K562 (cell line): Measurements from ENCODE around the gene FBRS. TPM values are rescaled to one million over a fixed set of nuclear protein-coding genes. Genes with fewer than 3 reads are reported as not detected.

Source experiments
- ASH1L ChIP-seq: fragments of 450-650 bp; IDR thresholded peaks from 2 replicates; pipeline ENCODE4 v1.6.1; 2018; ENCODE audit warnings: borderline replicate concordance, mild to moderate bottlenecking, low read depth; ENCODE audit not compliant: partially characterized antibody
- BACH1 ChIP-seq: fragments of 200-800 bp; sonication (Bioruptor generic); IDR thresholded peaks from 2 replicates; pipeline ENCODE4 v1.6.1; 2016; ENCODE audit warnings: missing genetic modification characterization, missing compliant biosample characterization
- BCLAF1 ChIP-seq, 2 experiments: fragments of 450-650 bp in 1 of 2; IDR thresholded peaks; 2 replicates each; pipeline ENCODE4 v1.6.1; 2011 to 2017; ENCODE audit warnings: low read depth in 2 of 2, antibody characterized with exemption in 1 of 2, borderline replicate concordance in 1 of 2, low read length in 1 of 2, mild to moderate bottlenecking in 1 of 2, mixed read lengths in 1 of 2; ENCODE audit not compliant: control insufficient read depth in 1 of 2
- BHLHE40 ChIP-seq: IDR thresholded peaks from 2 replicates; pipeline ENCODE4 v1.6.1; 2011; ENCODE audit warnings: low read length, improper control_type of control experiment
- EP300 ChIP-seq: IDR thresholded peaks from 2 replicates; pipeline ENCODE4 v1.6.1; 2012; ENCODE audit warnings: low read length, improper control_type of control experiment
- ESRRA ChIP-seq: fragments of 450-650 bp; IDR thresholded peaks from 2 replicates; pipeline ENCODE4 v1.6.1; 2014; ENCODE audit warnings: low read depth, mild to moderate bottlenecking, moderate library complexity, borderline replicate concordance
- IRF1 ChIP-seq: sonication (generic); formaldehyde crosslinking; IDR thresholded peaks from 2 replicates; pipeline ENCODE4 v1.8.0; 2022; ENCODE audit warnings: missing genetic modification reagents, mild to moderate bottlenecking, borderline replicate concordance
- PHF20 ChIP-seq: fragments of 450-650 bp; IDR thresholded peaks from 2 replicates; pipeline ENCODE4 v1.6.1; 2018; ENCODE audit not compliant: partially characterized antibody
- RBM17 ChIP-seq: fragments of 200-400 bp; formaldehyde crosslinking; IDR thresholded peaks from 2 replicates; pipeline ENCODE4 v1.6.1; 2017; ENCODE audit warnings: low read depth, mild to moderate bottlenecking, low read length, borderline replicate concordance
- SETDB1 ChIP-seq: IDR thresholded peaks from one replicate; pipeline ENCODE4 v1.6.1; 2012; ENCODE audit warnings: low read length, control low read depth, inconsistent platforms
- SMC3 ChIP-seq: conservative IDR thresholded peaks from 2 replicates; pipeline ENCODE4 v1.6.1; 2011; ENCODE audit warnings: low read depth, low read length, improper control_type of control experiment; ENCODE audit not compliant: insufficient read depth
- SRSF9 ChIP-seq: fragments of 200-400 bp; formaldehyde crosslinking; IDR thresholded peaks from 2 replicates; pipeline ENCODE4 v1.6.1; 2017; ENCODE audit warnings: low read depth, low read length, borderline replicate concordance
- THRAP3 ChIP-seq: fragments of 450-650 bp; IDR thresholded peaks from 2 replicates; pipeline ENCODE4 v1.6.1; 2016; ENCODE audit warnings: mild to moderate bottlenecking, inconsistent platforms, borderline replicate concordance
- XRCC3 ChIP-seq: fragments of 450-650 bp; IDR thresholded peaks from 2 replicates; pipeline ENCODE4 v1.6.1; 2017; ENCODE audit warnings: mild to moderate bottlenecking, moderate library complexity
- ZBTB49 ChIP-seq: sonication (generic); formaldehyde crosslinking; IDR thresholded peaks from 2 replicates; pipeline ENCODE4 v1.8.0; 2022; ENCODE audit warnings: missing genetic modification reagents, mild to moderate bottlenecking, borderline replicate concordance
- ZNF282 ChIP-seq: sonication (generic); formaldehyde crosslinking; IDR thresholded peaks from 2 replicates; pipeline ENCODE4 v1.8.1; 2023; ENCODE audit warnings: missing genetic modification reagents
- ZNF449 ChIP-seq: fragments of 250-450 bp; sonication (Bioruptor Pico); IDR thresholded peaks from 2 replicates; pipeline ENCODE4 v1.8.0; 2022; ENCODE audit warnings: moderate library complexity, mild to moderate bottlenecking, inconsistent platforms
- ZNF707 ChIP-seq: fragments of 250-450 bp; sonication (Bioruptor Pico); conservative IDR thresholded peaks from 2 replicates; pipeline ENCODE4 v1.8.0; 2022; ENCODE audit warnings: inconsistent platforms, mild to moderate bottlenecking, moderate library complexity
- ZNF766 ChIP-seq: fragments of 200-800 bp; sonication (Bioruptor generic); conservative IDR thresholded peaks from 2 replicates; pipeline ENCODE4 v1.6.1; 2016; ENCODE audit warnings: missing genetic modification characterization, missing compliant biosample characterization
- ZNF830 ChIP-seq: fragments of 250-450 bp; sonication (Bioruptor Pico); IDR thresholded peaks from 2 replicates; pipeline ENCODE4 v1.5.0; 2021; ENCODE audit warnings: mild to moderate bottlenecking
- polyA plus RNA-seq, 8 experiments: library from polyadenylated mRNA; depleted of rRNA in 4 of 8; stranded (reverse) in 5 of 8; unstranded in 3 of 8; fragments of >200 nt; fragmentation: Nextera tagmentation in 2 of 8; fragmentation: Illumina TruSeq in 1 of 8; extraction: Ambion mirVana in 2 of 8; extraction: Trizol in 1 of 8; gene quantifications; 2 replicates each; pipeline versions ENCODE4 v1.2.1 to v1.2.3, GENCODE V29; 2011 to 2014; ENCODE audit warnings: inconsistent platforms in 1 of 8, missing spikeins in 1 of 8
- total RNA-seq, 7 experiments: library from RNA; depleted of rRNA in 6 of 7; stranded (reverse); fragments of >200 nt in 6 of 7; fragmentation: Illumina TruSeq in 2 of 7; extraction: Trizol in 2 of 7; gene quantifications; 2 replicates each; pipeline versions ENCODE4 v1.2.1 to v1.2.3, GENCODE V29; 2011 to 2021; ENCODE audit warnings: low replicate concordance in 1 of 7

The FBRS gene
- total and polyA plus RNA-seq, 9 of the 15 experiments (the other 6 are each of a cell fraction or from before 2014, with no cell fraction given): 0.32 to 59.5 (median 13.1) TPM

- no peak for TF ChIP-seq BCLAF1 (IDR thresholded peaks at IDR 0.05; ENCODE audit: borderline replicate concordance in 1 of 2, control insufficient read depth in 1 of 2, low read depth in 2 of 2, low read length in 1 of 2)
- TF ChIP-seq RBM17: no peak
- TF ChIP-seq BHLHE40: no peak
- TF ChIP-seq SETDB1: no peak
- no peak for TF ChIP-seq ZNF830 (CRISPR knock-in tag)
- no peak for TF ChIP-seq SMC3
- no peak; the same call in none of the 2 replicates for TF ChIP-seq ESRRA
- no peak for TF ChIP-seq ZNF449 (CRISPR knock-in tag)
- no peak for TF ChIP-seq ASH1L
- no peak for TF ChIP-seq PHF20
- TF ChIP-seq EP300: peak; percentile 18; the same call in 1 of the 2 replicates
- no peak for TF ChIP-seq THRAP3
- no peak for TF ChIP-seq IRF1 (CRISPR knock-in tag)
- no peak for TF ChIP-seq SRSF9
- no peak for TF ChIP-seq BACH1 (tag)
- TF ChIP-seq ZNF707 (CRISPR knock-in tag): no peak
- TF ChIP-seq ZNF766: no peak
- no peak for TF ChIP-seq XRCC3
- TF ChIP-seq ZNF282 (CRISPR knock-in tag): no peak
- no peak for TF ChIP-seq ZBTB49 (CRISPR knock-in tag)
Measured at GRCh38 chr16:30658731-30659506, 688 bp downstream of the FBRS start (continued).
